Eye (tissue), 1 donor: ENCODE results near the gene HNRNPA2B1.
"Not testable (repeated sequence)": the region's sequence is repeated elsewhere in the genome, so short reads cannot be mapped to it uniquely, and the experiment has no call there.

Experiments
- DNase-seq: peaks from one replicate; pipeline ENCODE4 v3.0.0-alpha.2; 2015

The HNRNPA2B1 gene

GRCh38 chr7:26197153-26198115 is 3.1 kb downstream of the HNRNPA2B1 start:
- no peak for DNase-seq

GRCh38 chr7:26195867-26196657 is 4.5 kb downstream of the HNRNPA2B1 start:
- no peak for DNase-seq

GRCh38 chr7:26195182-26195581 is 5.4 kb downstream of the HNRNPA2B1 start:
- DNase-seq, result no peak

GRCh38 chr7:26194764-26195163 is 5.8 kb downstream of the HNRNPA2B1 start:
- not testable (repeated sequence) for DNase-seq

- DNase-seq, result no peak
Measured at GRCh38 chr7:26193432-26194207, 6.9 kb downstream of the HNRNPA2B1 start.

- no peak for DNase-seq
Measured at GRCh38 chr7:26192485-26193087, 8.0 kb downstream of the HNRNPA2B1 start.

- no peak for DNase-seq
Measured at GRCh38 chr7:26191974-26192479, 8.5 kb downstream of the HNRNPA2B1 start.

- no peak for DNase-seq
Measured at GRCh38 chr7:26191233-26191973, 9.1 kb downstream of the HNRNPA2B1 start.

GRCh38 chr7:26190417-26190869 is 10.1 kb downstream of the HNRNPA2B1 start:
- DNase-seq, result no peak

GRCh38 chr7:26189697-26190096 is 10.8 kb downstream of the HNRNPA2B1 start:
- no peak for DNase-seq

- DNase-seq, result no peak
Measured at GRCh38 chr7:26188957-26189541, 11.5 kb downstream of the HNRNPA2B1 start.

- DNase-seq, result peak; percentile 38
Measured at GRCh38 chr7:26188206-26188956, 12.2 kb downstream of the HNRNPA2B1 start.

GRCh38 chr7:26187380-26188205 is 13.0 kb downstream of the HNRNPA2B1 start:
- DNase-seq, result peak; percentile 43

- no peak for DNase-seq
Measured at GRCh38 chr7:26186364-26187311, 13.9 kb downstream of the HNRNPA2B1 start.

- peak; percentile 16 for DNase-seq
Measured at GRCh38 chr7:26185844-26186180, 14.7 kb downstream of the HNRNPA2B1 start.

GRCh38 chr7:26185131-26185843 is 15.3 kb downstream of the HNRNPA2B1 start:
- DNase-seq, result peak; percentile 38
